Nucleus accumbens (tissue), 56 donors: ENCODE measurements around the gene COQ2.
A peak's percentile ranks its signal among the peaks of the same experiment; 100 is the strongest.
"Not testable (repeated sequence)": the region's sequence is repeated elsewhere in the genome, so short reads cannot be mapped to it uniquely, and the experiment has no call there.

ENCODE experiments used
- DNase-seq, 56 donors: peaks; one replicate each; lab custom pipeline; 2025; lab: John Stamatoyannopoulos, UW

COQ2 gene

DNA sequence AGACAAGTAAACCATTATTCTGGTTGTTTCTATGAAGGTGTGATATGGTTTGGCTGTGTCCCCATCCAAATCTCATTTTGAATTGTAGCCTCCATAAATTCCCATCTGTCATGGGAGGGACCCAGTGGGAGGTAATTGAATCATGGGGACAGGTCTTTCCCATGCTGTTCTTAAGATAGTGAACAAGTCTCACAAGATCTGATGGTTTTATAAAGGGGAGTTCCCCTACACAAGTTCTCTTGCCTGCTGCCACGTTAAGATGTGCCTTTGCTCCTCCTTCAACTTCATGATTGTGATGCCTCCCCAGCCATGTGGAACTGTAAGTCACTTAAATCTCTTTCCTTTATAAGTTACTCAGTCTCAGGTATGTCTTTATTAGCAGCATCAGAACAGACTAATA, 3.8 kb upstream of the COQ2 start:
- not testable (repeated sequence) for DNase-seq

DNA sequence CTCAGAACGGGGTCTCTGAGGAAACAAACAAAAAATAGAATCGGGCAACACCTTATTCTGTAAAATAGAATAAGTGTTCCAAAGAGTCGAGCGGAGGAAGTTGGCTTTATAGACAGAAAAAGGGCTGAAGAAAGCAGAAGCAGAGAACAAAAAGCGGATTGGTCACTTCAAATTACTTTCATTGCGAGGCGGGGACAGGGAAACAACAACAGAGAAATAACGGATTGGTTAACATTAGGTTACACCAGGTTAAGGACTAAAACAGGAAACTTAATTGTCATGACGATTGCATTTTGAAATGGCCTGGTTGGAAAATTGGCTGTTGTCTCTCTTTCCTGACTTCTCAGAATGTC, 433 bp upstream of the COQ2 start:
- peak in 7 of 56 donors; percentile 11 to 46 (median 33) for DNase-seq

- no peak for DNase-seq
These were observed 1.4 kb downstream of the COQ2 start for GRCh38 chr4:83283181-83283580.

DNA sequence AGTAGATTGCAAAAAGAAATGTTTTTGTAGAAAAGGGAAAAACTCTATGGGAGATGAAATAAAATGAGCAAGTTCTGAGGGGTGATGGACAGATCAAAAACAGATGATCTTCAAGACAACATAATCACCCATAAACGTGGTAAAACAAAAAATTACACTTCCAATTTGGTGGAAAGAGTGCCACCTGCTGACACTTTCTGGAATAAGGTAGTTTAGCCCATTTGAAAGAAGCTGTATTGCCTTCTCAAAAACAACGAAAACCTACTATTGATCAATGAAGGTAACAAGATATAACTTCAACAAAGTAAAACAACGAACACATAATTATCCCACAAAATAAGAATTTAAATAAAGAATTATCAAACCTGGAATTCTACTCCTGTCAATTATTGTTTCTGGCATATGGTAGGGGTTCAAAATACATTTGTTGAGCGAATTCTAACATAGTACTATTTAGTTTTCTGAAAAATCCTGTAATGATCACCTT, 2.5 kb downstream of the COQ2 start:
- peak in 11 of 56 donors; percentile 1 to 51 (median 5) for DNase-seq

DNA sequence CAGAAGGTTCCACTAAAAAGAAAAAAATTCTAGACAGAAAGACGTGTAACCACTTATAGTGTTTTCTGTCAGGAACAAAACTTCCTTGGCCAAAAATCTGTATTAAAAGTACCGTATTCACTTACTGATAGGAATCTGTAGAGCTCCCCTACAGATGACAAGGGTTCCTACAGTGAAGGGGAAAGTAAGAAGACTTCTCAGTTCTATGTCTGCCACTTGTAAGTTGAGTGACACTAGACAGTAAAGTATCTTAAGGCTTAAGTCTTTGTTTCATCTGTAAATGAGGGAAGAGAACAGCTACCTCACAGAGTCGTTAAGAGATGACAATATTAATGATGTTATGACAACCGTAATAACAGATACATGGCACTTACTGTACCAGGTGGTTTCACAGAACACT, 3.3 kb downstream of the COQ2 start:
- DNase-seq = no peak

DNA sequence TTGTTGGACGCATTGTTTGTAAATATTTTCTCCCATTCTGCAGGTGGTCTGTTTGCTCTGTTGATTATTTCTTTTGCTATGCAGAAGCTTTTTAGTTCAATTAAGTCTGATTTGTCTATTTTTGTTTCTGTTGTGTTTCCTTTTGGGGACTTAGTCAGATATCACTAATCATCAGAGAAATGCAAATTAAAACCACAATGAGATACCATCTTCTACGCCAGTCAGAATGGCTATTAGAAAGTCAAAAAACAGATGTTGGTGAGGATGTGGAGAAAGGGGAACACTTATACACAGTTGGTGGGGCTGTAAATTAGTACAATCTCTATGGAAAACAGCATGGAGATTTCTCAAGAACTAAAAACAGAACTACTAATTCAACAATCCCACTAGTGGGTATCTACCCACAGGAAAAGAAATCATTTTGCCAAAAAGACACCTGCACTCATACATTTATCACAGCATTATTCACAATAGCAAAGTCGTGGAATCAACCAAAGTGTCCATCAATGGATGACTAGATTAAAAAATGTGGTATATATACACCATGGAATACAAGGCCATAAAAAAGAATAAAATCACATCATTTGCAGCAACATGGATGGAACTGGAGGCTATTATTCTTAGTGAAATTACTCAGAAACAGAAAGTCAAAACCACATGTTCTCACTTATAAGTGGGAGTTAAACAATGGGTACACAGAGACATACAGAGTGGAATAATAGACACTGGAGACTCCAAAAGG, 8.1 kb downstream of the COQ2 start:
- DNase-seq = no peak

- DNase-seq = not testable (repeated sequence)
These were observed 10.7 kb downstream of the COQ2 start for GRCh38 chr4:83273926-83274325.

DNA sequence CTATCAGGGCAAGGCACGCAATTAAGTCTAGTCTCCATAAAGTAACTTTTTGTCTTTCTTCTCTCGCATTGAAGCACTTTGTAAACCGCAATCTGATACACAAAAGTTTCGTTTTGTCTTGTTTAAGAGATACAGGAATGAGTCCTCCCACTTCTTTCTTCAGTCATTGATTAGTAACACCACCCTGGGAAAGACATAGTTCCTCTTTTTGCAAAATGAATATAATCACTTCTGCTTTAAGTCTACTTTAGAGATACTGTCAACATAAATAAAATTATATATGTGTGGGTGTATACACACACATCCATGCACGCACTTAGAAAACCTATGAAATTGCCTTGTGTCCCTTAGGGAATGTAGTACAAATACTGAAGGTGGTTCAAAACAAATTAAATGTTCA, 11.7 kb downstream of the COQ2 start:
- no peak for DNase-seq

DNA sequence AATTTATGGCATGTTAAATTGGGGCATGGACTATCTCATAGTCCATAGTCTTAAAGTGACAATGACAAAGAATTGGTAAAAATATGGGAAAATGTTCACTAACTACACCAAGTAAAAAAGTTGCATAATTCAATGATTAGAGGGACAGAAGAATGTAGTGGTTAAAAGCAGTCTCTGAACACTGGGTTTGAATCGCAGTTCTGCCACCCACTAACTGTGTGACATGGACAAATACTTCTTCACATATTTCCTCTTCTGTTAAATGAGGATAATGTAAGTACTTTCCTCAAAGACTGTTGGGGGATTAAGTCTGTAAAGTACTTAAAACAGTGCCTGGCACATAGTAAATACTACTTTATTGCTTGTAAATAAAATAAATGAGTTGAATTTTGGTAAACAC, 15.3 kb downstream of the COQ2 start:
- no peak for DNase-seq

DNA sequence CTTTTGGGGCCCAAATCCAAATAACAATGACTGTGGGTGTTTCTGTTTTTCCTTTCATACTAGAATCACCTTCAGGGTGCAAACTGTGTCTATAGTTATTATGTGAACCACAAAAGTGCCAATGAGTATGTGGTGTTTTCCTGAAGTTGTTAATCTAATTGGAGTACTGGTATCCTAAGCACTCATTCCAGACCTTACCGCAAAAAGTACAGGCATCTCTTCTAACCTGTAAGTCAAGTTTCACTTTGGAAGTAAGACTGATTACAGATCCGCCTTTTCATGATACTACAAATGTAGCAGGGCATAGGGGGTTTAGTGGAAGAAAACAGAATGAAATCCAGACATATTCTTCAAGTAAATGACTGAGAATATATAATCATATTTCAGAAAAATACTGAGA, 16.1 kb downstream of the COQ2 start:
- no peak for DNase-seq

DNA sequence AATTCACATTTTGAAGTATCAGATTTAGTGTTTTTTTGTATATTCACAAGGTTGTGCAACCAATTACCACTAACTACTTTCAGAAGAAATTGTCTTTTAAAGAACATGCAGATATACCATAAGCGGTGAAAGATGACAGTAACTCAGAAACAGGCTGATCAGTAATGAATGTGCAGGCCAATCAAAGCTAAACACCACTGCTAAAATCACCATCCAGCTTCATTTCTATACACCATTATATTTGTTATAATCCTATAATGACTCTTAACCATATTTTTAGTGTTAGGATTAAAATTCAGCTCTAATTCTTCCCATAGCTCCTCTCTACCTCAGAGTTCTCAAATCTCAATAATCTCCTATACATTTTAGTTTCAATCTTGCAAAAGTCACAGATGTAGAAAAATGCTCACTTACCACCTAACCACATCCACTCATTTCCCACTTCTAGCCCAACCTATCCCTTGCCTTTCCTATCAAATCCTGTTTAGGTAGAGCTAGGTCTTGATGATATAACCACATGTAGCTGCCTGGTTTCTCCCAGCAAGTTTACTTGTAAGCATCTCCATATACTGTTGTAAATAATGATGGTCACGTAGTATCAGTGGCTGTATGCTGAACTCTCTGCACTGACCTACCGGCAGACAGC, 16.6 kb downstream of the COQ2 start:
- no peak for DNase-seq

GRCh38 chr4:83267121-83267829, 17.3 kb downstream of the COQ2 start:
- no peak for DNase-seq

- DNase-seq = no peak
These were observed 17.9 kb downstream of the COQ2 start for GRCh38 chr4:83266689-83267088.

GRCh38 chr4:83263106-83263505, 21.5 kb downstream of the COQ2 start:
- DNase-seq = no peak

- no peak for DNase-seq
These were observed 21.9 kb downstream of the COQ2 start for GRCh38 chr4:83262682-83263081.

- DNase-seq = no peak
These were observed 23.3 kb downstream of the COQ2 start for GRCh38 chr4:83261307-83261706.

- DNase-seq = no peak
These were observed 25.0 kb downstream of the COQ2 start for GRCh38 chr4:83259586-83259985.

DNA sequence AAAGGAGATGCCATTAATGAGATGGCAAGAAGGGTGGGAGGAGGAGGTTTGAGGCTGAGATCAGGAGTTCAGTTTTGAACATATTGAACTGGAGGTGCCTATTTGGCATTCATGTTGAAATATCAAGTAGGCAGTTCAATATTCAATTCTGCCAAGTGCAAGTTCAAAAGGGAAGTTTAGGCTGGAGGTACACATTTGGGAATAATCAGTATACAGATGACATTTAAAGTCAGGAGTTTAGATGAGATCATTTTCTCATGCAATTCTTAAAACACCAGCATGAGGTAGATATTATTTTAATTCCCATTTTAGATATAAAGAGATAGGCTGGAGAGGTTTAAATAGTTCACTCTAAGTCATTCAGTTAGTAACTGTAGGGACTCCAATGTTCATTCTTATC, 26.1 kb downstream of the COQ2 start:
- DNase-seq = no peak

DNA sequence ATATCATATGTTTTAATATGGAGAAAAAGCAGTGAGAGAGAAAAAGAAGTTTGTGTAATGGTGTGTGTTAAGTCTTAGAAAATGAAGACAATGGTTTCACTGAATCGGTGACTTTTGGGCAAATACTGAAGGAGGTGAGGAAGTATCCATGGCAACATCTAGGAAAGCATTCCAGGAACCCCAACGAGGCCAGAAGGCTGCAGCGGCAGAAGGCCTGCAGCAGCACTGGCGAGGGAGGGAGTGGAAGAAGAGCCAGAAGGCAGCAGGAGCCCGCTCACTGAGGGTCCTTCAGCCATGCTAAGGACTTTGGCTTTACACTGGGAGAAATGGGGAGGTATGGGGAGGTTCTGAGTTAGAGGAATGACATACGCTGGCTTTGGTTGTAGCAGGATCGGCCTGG, 26.8 kb downstream of the COQ2 start:
- DNase-seq = no peak

DNA sequence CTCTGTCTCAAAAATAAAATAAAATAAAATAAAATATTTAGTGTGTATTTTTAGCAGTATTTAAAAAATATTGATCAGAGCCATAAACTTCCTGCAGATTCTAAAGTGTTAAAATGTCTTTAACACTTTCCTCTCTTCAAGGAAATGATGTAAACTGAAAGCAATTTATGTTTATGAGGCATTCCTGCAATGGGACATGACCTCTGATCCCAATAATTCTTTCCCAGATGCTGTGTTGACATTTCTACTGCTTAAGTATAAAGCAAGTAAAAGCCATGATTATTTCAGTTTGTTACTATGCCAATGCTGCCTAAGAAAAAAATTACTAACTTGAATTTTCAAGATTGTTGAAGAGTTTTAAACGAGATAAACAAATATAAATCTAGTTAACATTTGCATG, 29.0 kb downstream of the COQ2 start:
- no peak for DNase-seq

- peak in 23 of 56 donors; percentile 1 to 43 (median 14) for DNase-seq
These were observed 31.7 kb downstream of the COQ2 start for GRCh38 chr4:83252782-83253405.
